Retinal pigment epithelial cell (primary cell): ENCODE measurements around the gene FOXP1.

Experiments used
- DNase-seq: peaks from one replicate; pipeline ENCODE4 v3.0.0-alpha.2; 2010; ENCODE audit warnings: low read depth
- H3K4me3 ChIP-seq: 2 replicates; pipeline ENCODE4 v1.5.1; 2011; ENCODE audit warnings: mild to moderate bottlenecking, low read length, control low read depth, moderate library complexity
- CTCF ChIP-seq: conservative IDR thresholded peaks from 2 replicates; pipeline ENCODE4 v1.5.1; 2011; ENCODE audit warnings: low read depth, low read length, control low read depth, inconsistent platforms

FOXP1 gene

GRCh38 chr3:71369701-71370391 is 213.7 kb downstream of the FOXP1 start:
- DNase-seq, result no peak
- H3K4me3 ChIP-seq, result no peak overlapping the region
- no peak for TF ChIP-seq CTCF

- no peak for TF ChIP-seq CTCF
- no peak overlapping the region for H3K4me3 ChIP-seq
- DNase-seq, result no peak
Measured at GRCh38 chr3:71366988-71367604, 216.4 kb downstream of the FOXP1 start.

GRCh38 chr3:71361334-71361890 is 222.1 kb downstream of the FOXP1 start:
- DNase-seq, result no peak
- no peak for TF ChIP-seq CTCF
- H3K4me3 ChIP-seq, result no peak overlapping the region

GRCh38 chr3:71360764-71361163 is 222.8 kb downstream of the FOXP1 start:
- no peak for DNase-seq
- H3K4me3 ChIP-seq, result no peak overlapping the region
- no peak for TF ChIP-seq CTCF

GRCh38 chr3:71360180-71360579 is 223.3 kb downstream of the FOXP1 start:
- TF ChIP-seq CTCF, result no peak
- H3K4me3 ChIP-seq, result no peak overlapping the region
- DNase-seq, result no peak

GRCh38 chr3:71358243-71358642 is 225.3 kb downstream of the FOXP1 start:
- H3K4me3 ChIP-seq, result no peak overlapping the region
- DNase-seq, result no peak
- TF ChIP-seq CTCF, result no peak

- DNase-seq, result no peak
- TF ChIP-seq CTCF, result no peak
- H3K4me3 ChIP-seq, result no peak overlapping the region
Measured at GRCh38 chr3:71356265-71356664, 227.3 kb downstream of the FOXP1 start.
